OCI-LY3 (cell line): ENCODE measurements around the gene AHNAK.

Source experiments
- H2AFZ ChIP-seq: fragments of 200-600, 300-600 bp; shearing (Covaris generic); 2 replicates; pipeline ENCODE4 v1.6.0; 2014; ENCODE audit warnings: antibody characterized with exemption, low read depth, low read length
- H3K27ac ChIP-seq: fragments of 200-600, 300-600 bp; sonication (generic); 2 replicates; pipeline ENCODE4 v1.5.1; 2014; ENCODE audit warnings: mild to moderate bottlenecking, low read length, moderate library complexity, mixed read lengths
- H3K27me3 ChIP-seq: fragments of 200-600, 300-600 bp; sonication (generic); 2 replicates; pipeline ENCODE4 v1.6.1; 2014; ENCODE audit warnings: low read depth, low read length, mixed read lengths
- H3K36me3 ChIP-seq: fragments of 200-600, 300-600 bp; sonication (generic); replicated peaks from 2 replicates; pipeline ENCODE3; 2014; ENCODE audit warnings: low read depth, low read length, mixed read lengths
- H3K4me1 ChIP-seq: fragments of 300-600, 200-600 bp; sonication (generic); 2 replicates; pipeline ENCODE4 v1.6.1; 2014; ENCODE audit warnings: low read length, mixed read lengths
- H3K4me2 ChIP-seq: fragments of 200-600, 300-600 bp; sonication (generic); 2 replicates; pipeline ENCODE4 v1.6.1; 2014; ENCODE audit warnings: low read length, mixed read lengths
- H3K4me3 ChIP-seq: fragments of 300-600, 200-600 bp; sonication (generic); 2 replicates; pipeline ENCODE4 v1.5.1; 2014; ENCODE audit warnings: antibody characterized with exemption, mild to moderate bottlenecking, low read length, moderate library complexity
- H3K79me2 ChIP-seq: fragments of 300-600, 200-600 bp; shearing (Covaris generic); 2 replicates; pipeline ENCODE4 v1.6.1; 2014; ENCODE audit warnings: mild to moderate bottlenecking, low read length, mixed read lengths
- H3K9ac ChIP-seq: fragments of 300-600, 200-600 bp; shearing (Covaris generic); 2 replicates; pipeline ENCODE4 v1.6.0; 2014; ENCODE audit warnings: mild to moderate bottlenecking, low read length, moderate library complexity
- H3K9me3 ChIP-seq: fragments of 200-600, 300-600 bp; shearing (Covaris generic); 2 replicates; pipeline ENCODE4 v1.6.1; 2014; ENCODE audit warnings: low read length, mixed read lengths; ENCODE audit not compliant: insufficient read depth
- H4K20me1 ChIP-seq: fragments of 200-600, 300-600 bp; sonication (generic); 2 replicates; pipeline ENCODE4 v1.6.1; 2016; ENCODE audit warnings: low read length, mixed read lengths; ENCODE audit not compliant: insufficient read depth
- EZH2phosphoT487 ChIP-seq: fragments of 200-600 bp; shearing (Covaris generic); IDR thresholded peaks from 2 replicates; pipeline ENCODE4 v1.6.1; 2018; ENCODE audit warnings: antibody characterized with exemption, mixed run types, low read depth
- TF ChIP-seq, protein P1 (sequence below): fragments of 200-600, 300-600 bp; sonication (generic); IDR thresholded peaks from 2 replicates; pipeline ENCODE4 v1.5.1; 2014; ENCODE audit warnings: antibody characterized with exemption, low read length, low read depth

The AHNAK gene

DNA sequence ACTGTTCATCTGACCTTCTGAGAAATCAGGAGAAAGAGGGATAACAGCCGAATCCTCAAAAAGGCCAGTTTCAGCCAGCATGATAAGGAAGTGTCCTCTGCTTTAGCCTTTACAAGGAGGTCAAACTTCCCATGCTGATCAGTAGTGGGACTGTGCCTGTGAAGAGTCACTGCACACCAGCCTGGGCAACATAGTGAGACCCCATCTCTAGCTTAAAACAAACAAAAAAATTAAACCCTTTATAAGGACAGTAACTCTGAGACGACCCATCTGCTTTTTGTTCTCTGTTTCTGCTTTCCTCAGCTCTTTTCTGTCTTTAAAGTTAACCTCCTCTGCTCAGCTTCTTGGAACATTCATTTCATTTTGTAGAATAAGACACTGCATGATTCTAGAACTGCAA, 78.0 kb downstream of the AHNAK start:
- no peaks in the 10 kb centered on the region for H3K79me2 ChIP-seq
- no peak overlapping the region for H3K4me3 ChIP-seq
- H3K4me2 ChIP-seq, result no peak overlapping the region
- TF ChIP-seq EZH2phosphoT487, result no peak
- TF ChIP-seq, protein P1, sequence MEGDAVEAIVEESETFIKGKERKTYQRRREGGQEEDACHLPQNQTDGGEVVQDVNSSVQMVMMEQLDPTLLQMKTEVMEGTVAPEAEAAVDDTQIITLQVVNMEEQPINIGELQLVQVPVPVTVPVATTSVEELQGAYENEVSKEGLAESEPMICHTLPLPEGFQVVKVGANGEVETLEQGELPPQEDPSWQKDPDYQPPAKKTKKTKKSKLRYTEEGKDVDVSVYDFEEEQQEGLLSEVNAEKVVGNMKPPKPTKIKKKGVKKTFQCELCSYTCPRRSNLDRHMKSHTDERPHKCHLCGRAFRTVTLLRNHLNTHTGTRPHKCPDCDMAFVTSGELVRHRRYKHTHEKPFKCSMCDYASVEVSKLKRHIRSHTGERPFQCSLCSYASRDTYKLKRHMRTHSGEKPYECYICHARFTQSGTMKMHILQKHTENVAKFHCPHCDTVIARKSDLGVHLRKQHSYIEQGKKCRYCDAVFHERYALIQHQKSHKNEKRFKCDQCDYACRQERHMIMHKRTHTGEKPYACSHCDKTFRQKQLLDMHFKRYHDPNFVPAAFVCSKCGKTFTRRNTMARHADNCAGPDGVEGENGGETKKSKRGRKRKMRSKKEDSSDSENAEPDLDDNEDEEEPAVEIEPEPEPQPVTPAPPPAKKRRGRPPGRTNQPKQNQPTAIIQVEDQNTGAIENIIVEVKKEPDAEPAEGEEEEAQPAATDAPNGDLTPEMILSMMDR, result no peak
- no peaks in the 10 kb centered on the region for H3K36me3 ChIP-seq
- no peaks in the 10 kb centered on the region for H4K20me1 ChIP-seq
- H3K9ac ChIP-seq, result no peak overlapping the region
- no peak overlapping the region for H2AFZ ChIP-seq
- no peaks in the 10 kb centered on the region for H3K9me3 ChIP-seq
- H3K27ac ChIP-seq, result no peak overlapping the region
- H3K4me1 ChIP-seq, result peaks cover 14% of the 10 kb centered on the region
- peaks cover 3% of the 10 kb centered on the region for H3K27me3 ChIP-seq

DNA sequence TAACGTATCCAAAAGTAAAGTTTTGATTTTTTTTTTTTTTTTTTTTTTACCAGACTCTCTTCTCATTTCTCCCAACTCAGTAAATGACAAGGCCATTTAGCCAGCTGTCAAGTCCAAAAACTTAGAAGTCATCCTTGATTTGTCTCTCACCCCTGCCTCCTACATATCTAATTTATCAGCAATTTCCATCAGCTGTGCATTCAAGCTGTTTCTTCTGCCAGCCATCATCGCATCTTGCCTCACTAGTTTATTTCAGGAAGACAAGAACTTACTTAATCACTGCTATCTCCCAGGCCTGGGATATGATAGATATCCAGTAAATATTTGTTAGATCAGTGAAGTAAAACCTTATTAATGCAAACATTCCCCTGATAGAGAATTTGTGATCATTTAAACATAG, 80.2 kb downstream of the AHNAK start:
- Histone ChIP-seq H3K27ac (no peak overlapping the region), H3K9me3 (no peaks in the 10 kb centered on the region)

DNA sequence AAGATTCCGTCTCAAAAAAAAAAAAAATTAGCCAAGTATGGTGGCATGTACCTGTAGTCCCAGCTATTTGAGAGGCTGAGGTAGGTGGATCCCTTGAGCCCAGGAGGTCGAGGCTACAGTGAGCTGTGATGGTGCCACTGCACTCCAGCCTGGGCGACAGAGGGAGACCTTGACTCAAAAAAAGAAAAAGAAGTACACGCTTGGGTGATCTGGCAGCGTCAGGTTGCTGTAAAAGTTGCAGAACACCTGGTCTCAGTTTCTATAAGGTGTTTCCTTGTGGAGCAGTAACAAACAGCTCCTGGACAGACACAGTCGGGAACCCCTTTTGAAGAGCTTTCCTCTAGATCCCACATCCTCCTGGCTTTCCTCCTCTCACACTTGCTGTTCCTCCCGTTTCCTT, 82.0 kb downstream of the AHNAK start:
- Histone ChIP-seq H3K36me3 (no peaks in the 10 kb centered on the region), H2AFZ (no peak overlapping the region), H3K4me3 (peak overlapping the region; percentile 4; the same call in 1 of the 2 replicates), H3K4me1 (peaks cover 22% of the 10 kb centered on the region), H3K9me3 (no peaks in the 10 kb centered on the region), H4K20me1 (0 out of 2 replicates have a peak, but pooled peaks cover 3% of the 10 kb centered on the region), H3K27ac (no peak overlapping the region), H3K9ac (no peak overlapping the region), H3K4me2 (peak overlapping the region; percentile 45), H3K27me3 (peaks cover 13% of the 10 kb centered on the region), H3K79me2 (no peaks in the 10 kb centered on the region)
- TF ChIP-seq EZH2phosphoT487, result no peak
- TF ChIP-seq, protein P1, result peak; percentile 48

More for the DNA sequence above, 80.2 kb downstream of the AHNAK start:
- H3K27me3 ChIP-seq, result peaks cover 13% of the 10 kb centered on the region
- no peaks in the 10 kb centered on the region for H3K36me3 ChIP-seq
- H3K79me2 ChIP-seq, result no peaks in the 10 kb centered on the region
- H3K4me1 ChIP-seq, result peaks cover 22% of the 10 kb centered on the region
- H4K20me1 ChIP-seq, result 0 out of 2 replicates have a peak, but pooled peaks cover 3% of the 10 kb centered on the region
- H3K9ac ChIP-seq, result no peak overlapping the region
- no peak overlapping the region for H3K4me3 ChIP-seq
- no peak overlapping the region for H3K4me2 ChIP-seq
- H2AFZ ChIP-seq, result no peak overlapping the region
- TF ChIP-seq, protein P1, result no peak
- no peak for TF ChIP-seq EZH2phosphoT487

DNA sequence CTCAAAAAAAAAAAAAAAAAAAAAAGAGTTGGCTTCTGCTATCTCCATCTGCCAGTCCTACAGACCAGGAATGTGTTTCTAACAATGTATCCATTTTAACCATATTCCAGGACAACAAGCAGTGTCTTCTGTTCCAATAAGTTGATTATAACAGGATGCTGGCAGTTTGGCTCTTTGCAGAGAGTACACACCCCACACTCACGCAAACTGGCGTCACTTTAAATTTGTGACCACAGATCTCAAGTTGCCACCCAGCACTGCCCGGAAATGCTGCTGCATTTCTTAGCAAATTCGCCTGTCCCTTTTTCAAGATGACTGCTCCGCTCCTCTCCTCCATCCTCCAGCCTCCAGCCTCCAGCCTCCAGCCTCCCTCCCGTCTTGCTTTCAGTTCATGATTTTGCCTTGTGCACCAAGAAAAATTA, 83.5 kb downstream of the AHNAK start:
- Histone ChIP-seq H3K9ac (no peak overlapping the region), H3K36me3 (no peaks in the 10 kb centered on the region), H3K9me3 (no peaks in the 10 kb centered on the region), H3K27me3 (peaks cover 13% of the 10 kb centered on the region), H3K4me2 (no peak overlapping the region), H3K27ac (no peak overlapping the region), H3K4me1 (peaks cover 22% of the 10 kb centered on the region), H3K4me3 (no peak overlapping the region), H3K79me2 (no peaks in the 10 kb centered on the region), H2AFZ (no peak overlapping the region), H4K20me1 (0 out of 2 replicates have a peak, but pooled peaks cover 3% of the 10 kb centered on the region)
- no peak for TF ChIP-seq EZH2phosphoT487
- TF ChIP-seq, protein P1, result no peak
